Measurements from ENCODE around the gene MEF2C. TPM values are rescaled to one million over a fixed set of nuclear protein-coding genes. Genes with fewer than 3 reads are reported as not detected.
"Not testable (repeated sequence)": the region's sequence is repeated elsewhere in the genome, so short reads cannot be mapped to it uniquely, and the experiment has no call there.

The MEF2C gene
- total and polyA plus RNA-seq, 2 experiments from 2014 or later, result 0.97 to 1.6 TPM

DNA sequence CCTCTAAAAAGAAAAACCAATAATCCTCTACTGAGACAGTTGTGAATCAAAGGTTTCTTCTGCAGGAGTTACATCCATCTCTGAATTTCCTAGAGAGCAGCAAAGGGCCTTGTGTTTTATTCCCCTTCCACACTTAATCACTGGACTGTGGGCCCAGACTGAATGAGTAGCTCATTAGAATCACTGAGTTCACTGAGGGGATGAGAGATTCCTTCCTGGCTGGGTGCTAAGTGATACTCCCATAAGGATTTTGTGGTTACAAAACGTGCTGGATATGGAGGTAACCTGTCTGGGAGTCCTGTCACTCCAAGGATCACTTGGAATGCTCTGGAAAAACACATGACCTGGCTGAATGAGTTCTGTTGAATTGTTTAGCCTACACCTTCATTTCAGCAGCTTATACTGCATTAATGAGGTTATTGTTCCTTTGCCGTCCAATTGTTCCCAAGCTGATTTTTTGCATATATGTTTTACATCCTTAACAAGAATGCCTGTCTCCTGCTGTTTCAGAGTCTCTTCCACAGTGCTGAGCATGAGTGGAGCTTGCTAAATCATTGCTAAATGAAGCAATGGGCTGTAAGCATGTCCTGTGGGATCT is 82.9 kb downstream of the MEF2C start:
- no peak for TF ChIP-seq STAT1 (IDR thresholded peaks at IDR 0.05; ENCODE audit: unreplicated experiment)
- TF ChIP-seq NANOG (IDR thresholded peaks at IDR 0.05; ENCODE audit: borderline replicate concordance), result no peak
- TF ChIP-seq, protein P1, sequence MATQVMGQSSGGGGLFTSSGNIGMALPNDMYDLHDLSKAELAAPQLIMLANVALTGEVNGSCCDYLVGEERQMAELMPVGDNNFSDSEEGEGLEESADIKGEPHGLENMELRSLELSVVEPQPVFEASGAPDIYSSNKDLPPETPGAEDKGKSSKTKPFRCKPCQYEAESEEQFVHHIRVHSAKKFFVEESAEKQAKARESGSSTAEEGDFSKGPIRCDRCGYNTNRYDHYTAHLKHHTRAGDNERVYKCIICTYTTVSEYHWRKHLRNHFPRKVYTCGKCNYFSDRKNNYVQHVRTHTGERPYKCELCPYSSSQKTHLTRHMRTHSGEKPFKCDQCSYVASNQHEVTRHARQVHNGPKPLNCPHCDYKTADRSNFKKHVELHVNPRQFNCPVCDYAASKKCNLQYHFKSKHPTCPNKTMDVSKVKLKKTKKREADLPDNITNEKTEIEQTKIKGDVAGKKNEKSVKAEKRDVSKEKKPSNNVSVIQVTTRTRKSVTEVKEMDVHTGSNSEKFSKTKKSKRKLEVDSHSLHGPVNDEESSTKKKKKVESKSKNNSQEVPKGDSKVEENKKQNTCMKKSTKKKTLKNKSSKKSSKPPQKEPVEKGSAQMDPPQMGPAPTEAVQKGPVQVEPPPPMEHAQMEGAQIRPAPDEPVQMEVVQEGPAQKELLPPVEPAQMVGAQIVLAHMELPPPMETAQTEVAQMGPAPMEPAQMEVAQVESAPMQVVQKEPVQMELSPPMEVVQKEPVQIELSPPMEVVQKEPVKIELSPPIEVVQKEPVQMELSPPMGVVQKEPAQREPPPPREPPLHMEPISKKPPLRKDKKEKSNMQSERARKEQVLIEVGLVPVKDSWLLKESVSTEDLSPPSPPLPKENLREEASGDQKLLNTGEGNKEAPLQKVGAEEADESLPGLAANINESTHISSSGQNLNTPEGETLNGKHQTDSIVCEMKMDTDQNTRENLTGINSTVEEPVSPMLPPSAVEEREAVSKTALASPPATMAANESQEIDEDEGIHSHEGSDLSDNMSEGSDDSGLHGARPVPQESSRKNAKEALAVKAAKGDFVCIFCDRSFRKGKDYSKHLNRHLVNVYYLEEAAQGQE (IDR thresholded peaks at IDR 0.05; ENCODE audit: unreplicated experiment), result no peak
- no peak for TF ChIP-seq EZH2 (IDR thresholded peaks at IDR 0.05; ENCODE audit: low read depth, unreplicated experiment)
- TF ChIP-seq CREB1 (CRISPR knock-in tag; IDR thresholded peaks at IDR 0.05; ENCODE audit: low read depth), result no peak
- TF ChIP-seq JUNB (IDR thresholded peaks at IDR 0.05; ENCODE audit: unreplicated experiment), result no peak
- Histone ChIP-seq H3F3A (replicated peaks; ENCODE audit: low read depth) (no peaks in the 10 kb centered on the region), H3K27me3 (ENCODE audit: insufficient read depth) (no peaks in the 10 kb centered on the region), H2AFZ (peak overlapping the region; percentile 4; the same call in 1 of the 2 replicates), H3K79me2 (replicated peaks; ENCODE audit: insufficient read depth) (no peaks in the 10 kb centered on the region), H3K4me2 (no peak overlapping the region), H3K4me1 (ENCODE audit: insufficient read depth) (no peaks in the 10 kb centered on the region), H3K36me3 (ENCODE audit: insufficient read depth) (no peaks in the 10 kb centered on the region), H3K9me2 (ENCODE audit: insufficient read depth) (no peaks in the 10 kb centered on the region), H3K4me3 (no peak overlapping the region), H3K27ac (ENCODE audit: low read depth) (no peak overlapping the region), H4K20me1 (replicated peaks; ENCODE audit: insufficient read depth) (no peaks in the 10 kb centered on the region)
- Mint-ChIP-seq H3K4me3 (no peak overlapping the region), H3K36me3 (ENCODE audit: low read depth) (no peaks in the 10 kb centered on the region), H3K4me1 (no peaks in the 10 kb centered on the region), H3K27me3 (ENCODE audit: insufficient read depth, low read depth, poor library complexity) (no peaks in the 10 kb centered on the region), H3K27ac (no peak overlapping the region), H3K9me3 (no peaks in the 10 kb centered on the region; the same call in 2 of the 3 replicates)
- DNase-seq (ENCODE audit: low spot score) (no peak), ATAC-seq (no peak)

DNA sequence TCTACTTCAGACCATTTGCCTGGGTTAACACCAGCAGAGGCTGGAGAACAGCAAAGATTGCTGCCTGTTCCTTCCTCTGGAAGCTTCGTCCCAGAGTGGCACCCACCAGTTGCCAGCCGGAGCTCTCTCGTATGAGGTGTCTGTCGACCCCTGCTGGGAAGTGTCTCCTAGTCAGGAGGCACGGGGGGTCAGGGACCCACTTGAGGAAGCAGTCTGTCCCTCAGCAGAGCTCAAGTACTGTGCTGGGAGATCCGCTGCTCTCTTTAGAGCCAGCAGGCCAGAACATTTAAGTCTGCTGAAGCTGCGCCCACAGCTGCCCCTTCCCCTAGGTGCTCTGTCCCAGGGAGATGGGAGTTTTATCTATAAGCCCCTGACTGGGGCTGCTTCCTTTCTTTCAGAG is 84.1 kb downstream of the MEF2C start:
- not testable (repeated sequence) for H3K27ac Mint-ChIP-seq; ATAC-seq; H3K4me1 Mint-ChIP-seq; H3K4me2 ChIP-seq; H3K36me3 ChIP-seq (ENCODE audit: insufficient read depth); H3K4me3 Mint-ChIP-seq; H3K4me1 ChIP-seq (ENCODE audit: insufficient read depth); H3K27ac ChIP-seq (ENCODE audit: low read depth); H3K9me2 ChIP-seq (ENCODE audit: insufficient read depth); H4K20me1 ChIP-seq (replicated peaks; ENCODE audit: insufficient read depth); H3K27me3 ChIP-seq (ENCODE audit: insufficient read depth); H3K9me3 Mint-ChIP-seq; H3K79me2 ChIP-seq (replicated peaks; ENCODE audit: insufficient read depth); H3K27me3 Mint-ChIP-seq (ENCODE audit: insufficient read depth, low read depth, poor library complexity); H3K4me3 ChIP-seq; H3F3A ChIP-seq (replicated peaks; ENCODE audit: low read depth); DNase-seq (ENCODE audit: low spot score); H2AFZ ChIP-seq; H3K36me3 Mint-ChIP-seq (ENCODE audit: low read depth)
- TF ChIP-seq, protein P2, sequence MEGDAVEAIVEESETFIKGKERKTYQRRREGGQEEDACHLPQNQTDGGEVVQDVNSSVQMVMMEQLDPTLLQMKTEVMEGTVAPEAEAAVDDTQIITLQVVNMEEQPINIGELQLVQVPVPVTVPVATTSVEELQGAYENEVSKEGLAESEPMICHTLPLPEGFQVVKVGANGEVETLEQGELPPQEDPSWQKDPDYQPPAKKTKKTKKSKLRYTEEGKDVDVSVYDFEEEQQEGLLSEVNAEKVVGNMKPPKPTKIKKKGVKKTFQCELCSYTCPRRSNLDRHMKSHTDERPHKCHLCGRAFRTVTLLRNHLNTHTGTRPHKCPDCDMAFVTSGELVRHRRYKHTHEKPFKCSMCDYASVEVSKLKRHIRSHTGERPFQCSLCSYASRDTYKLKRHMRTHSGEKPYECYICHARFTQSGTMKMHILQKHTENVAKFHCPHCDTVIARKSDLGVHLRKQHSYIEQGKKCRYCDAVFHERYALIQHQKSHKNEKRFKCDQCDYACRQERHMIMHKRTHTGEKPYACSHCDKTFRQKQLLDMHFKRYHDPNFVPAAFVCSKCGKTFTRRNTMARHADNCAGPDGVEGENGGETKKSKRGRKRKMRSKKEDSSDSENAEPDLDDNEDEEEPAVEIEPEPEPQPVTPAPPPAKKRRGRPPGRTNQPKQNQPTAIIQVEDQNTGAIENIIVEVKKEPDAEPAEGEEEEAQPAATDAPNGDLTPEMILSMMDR (conservative IDR thresholded peaks at IDR 0.05; ENCODE audit: low read depth in 2 of 2), result 0 out of 4 replicates have a peak, but pooled peaks of 1 of the 2 experiments have one; percentile 2

DNA sequence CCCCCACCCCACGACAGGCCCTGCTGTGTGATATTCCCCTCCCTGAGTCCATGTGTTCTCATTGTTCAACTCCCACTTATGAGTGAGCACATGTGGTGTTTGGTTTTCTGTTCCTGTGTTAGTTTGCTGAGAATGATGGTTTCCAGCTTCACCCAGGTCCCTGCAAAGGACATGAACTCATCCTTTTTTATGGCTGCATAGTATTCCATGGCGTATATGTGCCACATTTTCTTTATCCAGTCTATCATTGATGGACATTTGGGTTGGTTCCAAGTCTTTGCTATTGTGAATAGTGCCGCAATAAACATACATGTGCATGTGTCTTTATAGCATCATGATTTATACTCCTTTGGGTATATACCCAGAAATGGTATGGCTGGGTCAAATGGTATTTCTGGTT is 89.2 kb downstream of the MEF2C start:
- H3K36me3 Mint-ChIP-seq (ENCODE audit: low read depth); ATAC-seq; H3K4me3 Mint-ChIP-seq; H3K4me3 ChIP-seq; H3K27ac ChIP-seq (ENCODE audit: low read depth); H3K36me3 ChIP-seq (ENCODE audit: insufficient read depth); H3K27me3 ChIP-seq (ENCODE audit: insufficient read depth); H3K27ac Mint-ChIP-seq; H3K4me1 Mint-ChIP-seq; DNase-seq (ENCODE audit: low spot score); H3K27me3 Mint-ChIP-seq (ENCODE audit: insufficient read depth, low read depth, poor library complexity); H2AFZ ChIP-seq; H4K20me1 ChIP-seq (replicated peaks; ENCODE audit: insufficient read depth); H3K9me2 ChIP-seq (ENCODE audit: insufficient read depth); H3K79me2 ChIP-seq (replicated peaks; ENCODE audit: insufficient read depth); H3K9me3 Mint-ChIP-seq; H3K4me2 ChIP-seq; H3K4me1 ChIP-seq (ENCODE audit: insufficient read depth); H3F3A ChIP-seq (replicated peaks; ENCODE audit: low read depth): not testable (repeated sequence)
